Neural cell (in vitro differentiated cells): Measurements from ENCODE around the gene DNAJC6. TPM values are rescaled to one million over a fixed set of nuclear protein-coding genes. Genes with fewer than 3 reads are reported as not detected.

Experiments used
- H2AFZ ChIP-seq: fragments of 200-600, 300-800 bp; sonication (generic), shearing (Covaris generic); 2 replicates; pipeline ENCODE4 v1.6.0; 2014; ENCODE audit warnings: low read depth, mild to moderate bottlenecking, antibody characterized with exemption, low read length, moderate library complexity
- H3F3A ChIP-seq: fragments of 200-600 bp; shearing (Covaris generic); 2 replicates; pipeline ENCODE4 v1.6.1; 2016; ENCODE audit warnings: mild to moderate bottlenecking, moderate library complexity, mixed read lengths, antibody characterized with exemption, low read length; ENCODE audit not compliant: insufficient read depth, poor library complexity, severe bottlenecking
- H3K27ac ChIP-seq: fragments of 200-600, 300-800 bp; sonication (generic), shearing (Covaris generic); 2 replicates; pipeline ENCODE4 v1.5.1; 2014; ENCODE audit warnings: mild to moderate bottlenecking, low read length, moderate library complexity
- H3K27me3 ChIP-seq: fragments of 300-800, 200-600 bp; sonication (generic), shearing (Covaris generic); 2 replicates; pipeline ENCODE4 v1.6.0; 2014; ENCODE audit warnings: mild to moderate bottlenecking, low read depth, low read length, moderate library complexity; ENCODE audit not compliant: insufficient read depth
- H3K36me3 ChIP-seq: fragments of 300-800, 200-600 bp; sonication (generic), shearing (Covaris generic); 2 replicates; pipeline ENCODE4 v1.5.1; 2014; ENCODE audit warnings: mild to moderate bottlenecking, antibody characterized with exemption, low read length, moderate library complexity; ENCODE audit not compliant: insufficient read depth
- H3K4me2 ChIP-seq: fragments of 300-800, 200-600 bp; sonication (generic), shearing (Covaris generic); 2 replicates; pipeline ENCODE4 v1.6.0; 2014; ENCODE audit warnings: mild to moderate bottlenecking, low read length
- H3K4me3 ChIP-seq: fragments of 300-800, 200-600 bp; sonication (generic), shearing (Covaris generic); 2 replicates; pipeline ENCODE4 v1.5.1; 2014; ENCODE audit warnings: mild to moderate bottlenecking, low read length, moderate library complexity
- H3K79me2 ChIP-seq: fragments of 200-600 bp; shearing (Covaris generic); replicated peaks from 2 replicates; pipeline ENCODE4 v1.6.0; 2014; ENCODE audit warnings: mild to moderate bottlenecking, low read length, moderate library complexity; ENCODE audit not compliant: insufficient read depth
- H3K9ac ChIP-seq: fragments of 300-800, 200-600 bp; sonication (generic), shearing (Covaris generic); 2 replicates; pipeline ENCODE4 v1.6.1; 2016; ENCODE audit warnings: mild to moderate bottlenecking, low read length, mixed read lengths
- H3K9me2 ChIP-seq: fragments of 200-600 bp; shearing (Covaris generic); 2 replicates; pipeline ENCODE4 v1.6.1; 2016; ENCODE audit warnings: mild to moderate bottlenecking, low read length, mixed read lengths; ENCODE audit not compliant: insufficient read depth
- H3K9me3 ChIP-seq: fragments of 200-600, 300-800 bp; sonication (generic), shearing (Covaris generic); 2 replicates; pipeline ENCODE4 v1.6.1; 2016; ENCODE audit warnings: mild to moderate bottlenecking, mixed run types, low read length, moderate library complexity, mixed read lengths
- H4K20me1 ChIP-seq: fragments of 200-600 bp; shearing (Covaris generic); 2 replicates; pipeline ENCODE4 v1.6.1; 2016; ENCODE audit warnings: mild to moderate bottlenecking, mixed run types; ENCODE audit not compliant: insufficient read depth
- CTCF ChIP-seq: fragments of 450-650 bp; IDR thresholded peaks from 2 replicates; pipeline ENCODE4 v1.5.1; 2014; ENCODE audit warnings: antibody characterized with exemption, mild to moderate bottlenecking, moderate library complexity; ENCODE audit not compliant: poor library complexity, severe bottlenecking
- EP300 ChIP-seq: fragments of 450-650 bp; conservative IDR thresholded peaks from 2 replicates; pipeline ENCODE4 v1.6.1; 2014; ENCODE audit warnings: antibody characterized with exemption, mild to moderate bottlenecking, moderate library complexity; ENCODE audit not compliant: poor library complexity, severe bottlenecking
- EZH2 ChIP-seq: fragments of 200-600, 300-800 bp; shearing (Covaris generic), sonication (generic); IDR thresholded peaks from 2 replicates; pipeline ENCODE4 v1.6.1; 2014; ENCODE audit warnings: antibody characterized with exemption, low read length, borderline replicate concordance, mild to moderate bottlenecking; ENCODE audit not compliant: insufficient read depth, poor library complexity, severe bottlenecking
- MXI1 ChIP-seq: fragments of 450-650 bp; conservative IDR thresholded peaks from 2 replicates; pipeline ENCODE4 v1.6.1; 2014; ENCODE audit warnings: antibody characterized with exemption, mild to moderate bottlenecking; ENCODE audit not compliant: poor library complexity, severe bottlenecking
- POLR2AphosphoS5 ChIP-seq: IDR thresholded peaks from 2 replicates; pipeline ENCODE4 v1.6.1; 2012
- RAD21 ChIP-seq: fragments of 450-650 bp; conservative IDR thresholded peaks from 2 replicates; pipeline ENCODE4 v1.6.1; 2014; ENCODE audit warnings: antibody characterized with exemption, mild to moderate bottlenecking, moderate library complexity
- REST ChIP-seq: IDR thresholded peaks from 2 replicates; pipeline ENCODE4 v1.6.1; 2012; ENCODE audit warnings: borderline replicate concordance
- SMC3 ChIP-seq: fragments of 450-650 bp; conservative IDR thresholded peaks from 2 replicates; pipeline ENCODE4 v1.6.1; 2014; ENCODE audit warnings: antibody characterized with exemption, mild to moderate bottlenecking, moderate library complexity; ENCODE audit not compliant: poor library complexity
- TAF1 ChIP-seq: IDR thresholded peaks from 2 replicates; pipeline ENCODE4 v1.6.1; 2012; ENCODE audit warnings: low read depth
- polyA plus RNA-seq: library from polyadenylated mRNA; depleted of rRNA; stranded (reverse); fragments of >200 nt; gene quantifications from 2 replicates; pipeline ENCODE4 v1.2.3, GENCODE V29; 2014

The DNAJC6 gene
- polyA plus RNA-seq, 1 donor from 2014 or later, result 47.1 TPM

- H3K36me3 ChIP-seq, result no peaks in the 10 kb centered on the region
- H3K27ac ChIP-seq, result peak overlapping the region; percentile 86
- no peaks in the 10 kb centered on the region for H3K27me3 ChIP-seq
- peaks cover 4% of the 10 kb centered on the region for H3K79me2 ChIP-seq
- peak overlapping the region; percentile 85 for H3K9ac ChIP-seq
- peak overlapping the region; percentile 92 for H2AFZ ChIP-seq
- H3F3A ChIP-seq, result peaks cover 2% of the 10 kb centered on the region
- H3K4me2 ChIP-seq, result peak overlapping the region; percentile 80
- H3K9me3 ChIP-seq, result no peaks in the 10 kb centered on the region
- H4K20me1 ChIP-seq, result no peaks in the 10 kb centered on the region
- no peaks in the 10 kb centered on the region for H3K9me2 ChIP-seq
- peak overlapping the region; percentile 91 for H3K4me3 ChIP-seq
- TF ChIP-seq REST, result no peak
- TF ChIP-seq EZH2, result no peak
- no peak for TF ChIP-seq CTCF
- peak; percentile 35 for TF ChIP-seq POLR2AphosphoS5
- TF ChIP-seq EP300, result no peak
- TF ChIP-seq TAF1, result no peak
- peak; percentile 9 for TF ChIP-seq SMC3
- TF ChIP-seq MXI1, result peak; percentile 57
- TF ChIP-seq RAD21, result no peak
These were observed 790 bp downstream of the DNAJC6 start for GRCh38 chr1:65310078-65310587.

- Histone ChIP-seq H3K27me3 (no peaks in the 10 kb centered on the region), H3K27ac (no peak overlapping the region), H4K20me1 (no peaks in the 10 kb centered on the region), H3K9ac (no peak overlapping the region), H3K9me2 (no peaks in the 10 kb centered on the region), H2AFZ (no peak overlapping the region), H3K36me3 (no peaks in the 10 kb centered on the region), H3K4me3 (peak overlapping the region; percentile 91), H3K4me2 (no peak overlapping the region), H3F3A (peaks cover 2% of the 10 kb centered on the region), H3K9me3 (no peaks in the 10 kb centered on the region), H3K79me2 (peaks cover 4% of the 10 kb centered on the region)
- no peak for TF ChIP-seq MXI1
- no peak for TF ChIP-seq TAF1
- TF ChIP-seq REST, result no peak
- TF ChIP-seq EP300, result no peak
- no peak for TF ChIP-seq RAD21
- no peak for TF ChIP-seq EZH2
- TF ChIP-seq POLR2AphosphoS5, result no peak
- TF ChIP-seq CTCF, result no peak
- TF ChIP-seq SMC3, result no peak
These were observed 2.4 kb downstream of the DNAJC6 start for GRCh38 chr1:65311760-65312159.
